Fibroblast of lung (primary cell): ENCODE results near the gene NLRP6.

Experiments
- CTCF ChIP-seq, 2 donors: IDR thresholded peaks in 1 of 2; conservative IDR thresholded peaks in 1 of 2; 1 replicate in 1 of 2; 2 replicates in 1 of 2; pipeline ENCODE4 v1.5.1; 2011 to 2012; ENCODE audit warnings: low read length in 2 of 2, control low read depth in 1 of 2, inconsistent platforms in 1 of 2, low read depth in 1 of 2, mild to moderate bottlenecking in 1 of 2
- EZH2 ChIP-seq: IDR thresholded peaks from 2 replicates; pipeline ENCODE4 v1.5.1; 2012; ENCODE audit warnings: low read length, control low read depth, mild to moderate bottlenecking; ENCODE audit errors: missing control alignments

GRCh38 chr11:232783-233565, 45.2 kb upstream of the NLRP6 start:
- no peak for TF ChIP-seq CTCF (conservative IDR thresholded peaks at IDR 0.05 in 1 of 2, IDR thresholded peaks at IDR 0.05 in 1 of 2; ENCODE audit: low read depth in 1 of 2, low read length in 2 of 2)
- no peak for TF ChIP-seq EZH2
